Measurements from ENCODE around the gene SMYD3. TPM values are rescaled to one million over a fixed set of nuclear protein-coding genes. Genes with fewer than 3 reads are reported as not detected.
A peak's percentile ranks its signal among the peaks of the same experiment; 100 is the strongest.

Gene SMYD3
- polyA plus RNA-seq, 1 donor from 2014 or later, result 48.6 TPM

- Histone ChIP-seq H4K20me1 (ENCODE audit: insufficient read depth) (no peaks in the 10 kb centered on the region), H3K9me3 (ENCODE audit: low read length) (no peaks in the 10 kb centered on the region), H3K27ac (ENCODE audit: low read length) (peak overlapping the region; percentile 67), H3K4me3 (ENCODE audit: low read length) (no peak overlapping the region), H3K4me2 (ENCODE audit: low read length) (no peak overlapping the region), H3K9me2 (ENCODE audit: insufficient read depth, low read length) (no peaks in the 10 kb centered on the region), H3K36me3 (ENCODE audit: insufficient read depth, low read length) (no peaks in the 10 kb centered on the region), H3F3A (ENCODE audit: insufficient read depth, low read length, poor library complexity, severe bottlenecking) (no peaks in the 10 kb centered on the region), H3K9ac (ENCODE audit: low read length) (no peak overlapping the region), H3K27me3 (ENCODE audit: insufficient read depth, low read depth, low read length) (no peaks in the 10 kb centered on the region), H2AFZ (ENCODE audit: low read depth, low read length) (no peak overlapping the region), H3K79me2 (replicated peaks; ENCODE audit: insufficient read depth, low read length) (no peaks in the 10 kb centered on the region)
- no peak for TF ChIP-seq TAF1 (IDR thresholded peaks at IDR 0.05; ENCODE audit: low read depth)
- no peak for TF ChIP-seq EP300 (conservative IDR thresholded peaks at IDR 0.05; ENCODE audit: poor library complexity, severe bottlenecking)
- TF ChIP-seq SMC3 (conservative IDR thresholded peaks at IDR 0.05; ENCODE audit: poor library complexity), result no peak
- TF ChIP-seq EZH2 (IDR thresholded peaks at IDR 0.05; ENCODE audit: borderline replicate concordance, insufficient read depth, low read length, poor library complexity, severe bottlenecking), result no peak
- no peak for TF ChIP-seq RAD21 (conservative IDR thresholded peaks at IDR 0.05)
- TF ChIP-seq MXI1 (conservative IDR thresholded peaks at IDR 0.05; ENCODE audit: poor library complexity, severe bottlenecking), result no peak
- TF ChIP-seq POLR2AphosphoS5 (IDR thresholded peaks at IDR 0.05), result no peak
- no peak for TF ChIP-seq CTCF (IDR thresholded peaks at IDR 0.05; ENCODE audit: poor library complexity, severe bottlenecking)
- no peak for TF ChIP-seq REST (IDR thresholded peaks at IDR 0.05; ENCODE audit: borderline replicate concordance)
These were observed 474.1 kb downstream of the SMYD3 start for GRCh38 chr1:246032984-246033383.

GRCh38 chr1:246032031-246032551 is 475.0 kb downstream of the SMYD3 start:
- H3K36me3 ChIP-seq (ENCODE audit: insufficient read depth, low read length), result no peaks in the 10 kb centered on the region
- TF ChIP-seq CTCF (IDR thresholded peaks at IDR 0.05; ENCODE audit: poor library complexity, severe bottlenecking), result peak; percentile 26
- peak; percentile 87 for TF ChIP-seq EP300 (conservative IDR thresholded peaks at IDR 0.05; ENCODE audit: poor library complexity, severe bottlenecking)
- TF ChIP-seq REST (IDR thresholded peaks at IDR 0.05; ENCODE audit: borderline replicate concordance), result peak; percentile 14
- peak; percentile 26 for TF ChIP-seq SMC3 (conservative IDR thresholded peaks at IDR 0.05; ENCODE audit: poor library complexity)
- TF ChIP-seq RAD21 (conservative IDR thresholded peaks at IDR 0.05), result peak; percentile 37
- TF ChIP-seq TAF1 (IDR thresholded peaks at IDR 0.05; ENCODE audit: low read depth), result no peak
- TF ChIP-seq EZH2 (IDR thresholded peaks at IDR 0.05; ENCODE audit: borderline replicate concordance, insufficient read depth, low read length, poor library complexity, severe bottlenecking), result no peak
- TF ChIP-seq POLR2AphosphoS5 (IDR thresholded peaks at IDR 0.05), result peak; percentile 65
- no peak for TF ChIP-seq MXI1 (conservative IDR thresholded peaks at IDR 0.05; ENCODE audit: poor library complexity, severe bottlenecking)
- H2AFZ ChIP-seq (ENCODE audit: low read depth, low read length), result no peak overlapping the region
- H4K20me1 ChIP-seq (ENCODE audit: insufficient read depth), result no peaks in the 10 kb centered on the region
- H3K9me3 ChIP-seq (ENCODE audit: low read length), result no peaks in the 10 kb centered on the region
- peak overlapping the region; percentile 32 for H3K9ac ChIP-seq (ENCODE audit: low read length)
- peak overlapping the region; percentile 29 for H3K4me3 ChIP-seq (ENCODE audit: low read length)
- H3F3A ChIP-seq (ENCODE audit: insufficient read depth, low read length, poor library complexity, severe bottlenecking), result no peaks in the 10 kb centered on the region
- H3K4me2 ChIP-seq (ENCODE audit: low read length), result peak overlapping the region; percentile 16
- no peaks in the 10 kb centered on the region for H3K27me3 ChIP-seq (ENCODE audit: insufficient read depth, low read depth, low read length)
- no peaks in the 10 kb centered on the region for H3K79me2 ChIP-seq (replicated peaks; ENCODE audit: insufficient read depth, low read length)
- H3K9me2 ChIP-seq (ENCODE audit: insufficient read depth, low read length), result no peaks in the 10 kb centered on the region
- H3K27ac ChIP-seq (ENCODE audit: low read length), result peak overlapping the region; percentile 67

Data from neural cell (in vitro differentiated cells).